Stimulated activated CD4-positive, alpha-beta T cell treated with anti-CD3 and anti-CD28 coated beads, TNF-alpha, amount 100 ng/mL, for 24 hours (primary cell): ENCODE results near the gene HDHD2.
"Not testable (repeated sequence)": the region's sequence is repeated elsewhere in the genome, so short reads cannot be mapped to it uniquely, and the experiment has no call there.

Experiments
- DNase-seq, 3 experiments: peaks; one replicate each; pipeline ENCODE4 v3.0.0-alpha.2; 2020; ENCODE audit warnings: low read depth in 3 of 3

Gene HDHD2

GRCh38 chr18:47150029-47150823 is at the start of gene HDHD2:
HDHD2 (minus strand) TSS chr18:47150500; CDS start chr18:47136439, 14,061 bp downstream.
- peak; percentile 70 to 84 (median 73) for DNase-seq

- not testable (repeated sequence) for DNase-seq
These were observed 45.7 kb upstream of the HDHD2 start for GRCh38 chr18:47195961-47196360.

- DNase-seq: no peak
These were observed 41.7 kb upstream of the HDHD2 start for GRCh38 chr18:47191961-47192360.

- DNase-seq: no peak
These were observed 37.4 kb upstream of the HDHD2 start for GRCh38 chr18:47187721-47188120.

GRCh38 chr18:47184419-47185050 is 34.2 kb upstream of the HDHD2 start:
- DNase-seq: no peak

GRCh38 chr18:47182156-47182555 is 31.9 kb upstream of the HDHD2 start:
- DNase-seq: not testable (repeated sequence)

GRCh38 chr18:47180765-47181164 is 30.5 kb upstream of the HDHD2 start:
- no peak for DNase-seq

GRCh38 chr18:47179520-47179919 is 29.2 kb upstream of the HDHD2 start:
- DNase-seq: no peak

- peak; percentile 69 to 89 (median 81) for DNase-seq
These were observed 25.7 kb upstream of the HDHD2 start, which contains the start of gene IER3IP1 for GRCh38 chr18:47175898-47176575. IER3IP1 (minus strand) TSS chr18:47176364; CDS start chr18:47176277, 87 bp downstream.

GRCh38 chr18:47175283-47175897 is 25.1 kb upstream of the HDHD2 start:
- no peak for DNase-seq

- DNase-seq: no peak
These were observed 24.3 kb upstream of the HDHD2 start for GRCh38 chr18:47174545-47175116.

- DNase-seq: no peak
These were observed 22.2 kb upstream of the HDHD2 start for GRCh38 chr18:47172476-47172875.

GRCh38 chr18:47168913-47169312 is 18.6 kb upstream of the HDHD2 start:
- DNase-seq: no peak

GRCh38 chr18:47168509-47168908 is 18.2 kb upstream of the HDHD2 start:
- no peak for DNase-seq

GRCh38 chr18:47166294-47166693 is 16.0 kb upstream of the HDHD2 start:
- DNase-seq: no peak

- no peak for DNase-seq
These were observed 12.9 kb upstream of the HDHD2 start for GRCh38 chr18:47163241-47163640.

- no peak for DNase-seq
These were observed 10.0 kb upstream of the HDHD2 start for GRCh38 chr18:47160256-47160655.

GRCh38 chr18:47158404-47158803 is 8.1 kb upstream of the HDHD2 start:
- DNase-seq: not testable (repeated sequence)

GRCh38 chr18:47151439-47151838 is 1.1 kb upstream of the HDHD2 start:
- DNase-seq: no peak

GRCh38 chr18:47150824-47151366 is 595 bp upstream of the HDHD2 start:
- no peak for DNase-seq

GRCh38 chr18:47149457-47150028 is 757 bp downstream of the HDHD2 start:
- DNase-seq: no peak
